Uterus (tissue), 2 donors: ENCODE data around the gene PARP6.

ENCODE experiments used
- CTCF ChIP-seq, 4 experiments: fragments of 200-600 bp in 2 of 4; fragments of 450-650 bp in 2 of 4; sonication (generic) in 2 of 4; IDR thresholded peaks; one replicate each; pipeline ENCODE4 v1.5.1; 2016 to 2019; ENCODE audit warnings: antibody characterized with exemption in 4 of 4, mild to moderate bottlenecking in 2 of 4, moderate library complexity in 1 of 4
- POLR2A ChIP-seq, 2 donors: fragments of 450-650 bp; IDR thresholded peaks; one replicate each; pipeline ENCODE4 v1.6.1; 2016; ENCODE audit warnings: antibody characterized with exemption in 2 of 2, mild to moderate bottlenecking in 1 of 2, moderate library complexity in 1 of 2

- no peak for TF ChIP-seq CTCF (IDR thresholded peaks at IDR 0.05)
- no peak for TF ChIP-seq POLR2A (IDR thresholded peaks at IDR 0.05)
Observed at GRCh38 chr15:72271221-72271620, 1.1 kb downstream of the PARP6 start.
